GM21737 (cell line): ENCODE data around the gene MCFD2.

Experiments used
- ATAC-seq: cut with Tn5 transposase; IDR thresholded peaks from one replicate; pipeline ENCODE4 v1.9.1; 2021; ENCODE audit warnings: mild to moderate bottlenecking, moderate library complexity; ENCODE audit not compliant: unreplicated experiment

The MCFD2 gene

DNA sequence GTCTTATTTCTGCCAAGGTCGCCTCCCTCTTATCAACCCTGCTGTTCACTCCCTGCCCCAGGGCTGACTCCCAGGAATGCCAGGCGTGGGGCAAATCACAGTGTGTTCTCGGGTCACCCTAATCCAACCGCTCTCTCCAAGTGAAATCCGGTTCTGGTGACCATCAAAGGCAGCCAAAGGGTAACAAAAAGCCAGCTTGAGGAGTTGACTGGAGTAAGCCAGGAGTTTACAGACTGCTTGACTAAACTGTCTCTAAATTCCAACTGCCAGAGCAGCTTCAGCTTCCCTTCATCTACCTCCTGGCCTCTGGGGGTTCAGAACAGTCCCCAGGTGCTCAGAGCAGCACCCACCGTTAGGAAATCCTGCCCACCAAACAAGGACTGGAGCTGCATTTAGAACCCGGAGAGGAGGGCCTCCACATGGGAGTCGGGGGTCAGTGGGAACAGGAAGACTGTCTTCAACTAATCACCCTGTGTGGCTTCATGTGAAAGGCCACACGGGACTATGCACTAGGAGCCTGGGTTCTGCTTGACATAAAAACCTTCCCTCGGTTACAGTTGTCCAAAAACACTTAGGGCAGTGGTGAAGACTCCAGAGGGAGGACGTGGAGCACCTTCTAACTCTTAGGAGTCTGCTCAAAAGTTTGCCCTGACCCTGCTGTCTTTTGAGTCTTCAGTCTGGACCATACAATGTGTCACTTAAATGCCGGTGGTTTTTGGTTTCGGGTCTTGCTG lies 24.2 kb upstream of the MCFD2 start:
- no peak for ATAC-seq

- no peak for ATAC-seq
These were observed 21.9 kb upstream of the MCFD2 start for GRCh38 chr2:46937471-46937901.

DNA sequence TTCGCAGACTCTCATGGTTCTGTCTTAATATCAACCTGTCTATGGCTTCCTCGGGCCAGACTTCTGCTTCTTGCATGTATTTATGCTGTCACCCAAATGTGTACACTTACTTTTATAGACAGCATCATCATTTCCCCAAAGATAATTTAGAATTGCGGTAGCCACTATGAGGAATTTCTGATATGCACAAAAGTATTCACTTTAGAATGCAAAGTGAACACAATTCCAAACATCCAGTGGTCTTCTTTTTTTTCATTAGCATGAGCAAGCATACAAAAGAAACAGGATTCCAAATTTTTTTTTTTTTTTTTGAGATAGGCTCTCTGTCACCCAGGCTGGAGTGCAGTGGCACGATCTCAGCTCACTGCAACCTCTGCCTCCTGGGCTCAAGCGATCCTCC lies 21.0 kb upstream of the MCFD2 start:
- no peak for ATAC-seq

DNA sequence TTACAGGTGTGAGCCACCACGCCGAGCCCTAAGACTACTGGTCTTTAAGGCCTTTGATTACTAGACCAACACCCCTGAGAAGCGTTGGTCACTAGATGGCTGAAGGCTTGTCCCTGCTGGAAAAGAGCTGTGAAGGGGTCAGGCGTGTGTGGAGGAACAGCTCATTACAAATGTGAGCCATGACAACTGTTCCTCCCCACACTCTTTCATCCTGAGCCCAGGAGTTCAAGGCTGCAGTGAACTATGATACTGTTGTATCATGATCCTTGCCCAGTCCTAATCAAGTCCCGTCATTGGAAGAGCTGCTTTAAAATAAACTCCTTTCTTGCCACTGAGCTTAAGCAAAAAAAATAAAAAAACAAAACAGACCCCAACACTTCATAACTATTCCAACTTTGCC lies 19.5 kb upstream of the MCFD2 start:
- no peak for ATAC-seq

DNA sequence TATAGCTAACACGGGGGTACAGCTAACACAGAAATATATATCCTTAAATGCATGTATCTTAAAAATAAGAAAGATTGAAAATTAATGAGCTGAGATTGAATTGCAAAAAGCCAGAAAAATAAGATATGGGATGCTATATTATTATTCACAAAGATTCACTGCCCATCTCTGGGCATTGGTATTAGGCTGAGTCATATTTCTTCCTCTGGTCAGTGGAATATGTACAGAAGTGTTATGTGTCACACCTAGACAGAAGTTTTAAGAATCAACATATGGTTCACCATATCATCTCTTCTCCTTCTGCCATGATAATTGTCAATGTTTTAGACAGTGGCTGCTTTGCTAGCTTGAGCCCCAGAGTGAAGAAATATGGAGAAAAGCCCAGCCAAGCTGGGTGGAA lies 14.0 kb upstream of the MCFD2 start:
- no peak for ATAC-seq

DNA sequence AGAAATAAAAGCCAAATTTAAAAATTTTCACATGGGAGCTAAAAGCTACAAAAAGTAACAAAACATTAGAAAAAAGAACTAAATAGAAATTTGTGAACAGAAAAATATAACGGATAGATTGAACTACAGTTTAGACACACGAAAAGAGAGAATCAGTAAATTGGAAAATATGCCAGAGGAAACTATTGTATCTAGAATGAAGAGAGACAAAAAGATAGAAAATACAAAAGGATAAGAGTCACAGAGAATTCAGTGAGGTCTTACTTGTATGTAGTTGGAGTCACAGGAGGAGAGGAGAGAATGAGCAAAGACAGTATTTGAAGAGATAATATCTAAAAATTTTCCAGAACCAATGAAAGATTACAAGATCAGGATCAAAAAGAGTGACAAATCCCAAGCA lies 11.3 kb upstream of the MCFD2 start:
- no peak for ATAC-seq

GRCh38 chr2:46925474-46926351 lies 10.1 kb upstream of the MCFD2 start:
- no peak for ATAC-seq

DNA sequence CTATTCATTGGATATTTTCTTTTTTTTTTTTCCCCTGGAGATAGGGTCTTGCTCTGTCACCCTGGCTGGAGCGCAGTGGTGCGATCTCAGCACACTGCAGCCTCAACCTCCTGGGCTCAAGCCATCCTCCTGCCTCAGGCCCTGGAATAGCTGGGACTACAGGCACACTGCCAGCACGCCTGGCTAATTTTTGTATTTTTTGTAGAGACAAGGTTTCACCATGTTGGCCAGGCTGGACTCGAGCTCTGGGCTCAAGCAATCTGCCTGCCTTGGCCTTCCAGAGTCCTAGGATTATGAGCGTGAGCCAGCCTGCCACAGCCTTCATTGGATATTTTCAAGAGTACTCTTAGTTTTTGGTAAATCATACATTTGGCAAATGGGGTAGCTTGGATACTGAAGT lies 9.0 kb upstream of the MCFD2 start:
- ATAC-seq: no peak

DNA sequence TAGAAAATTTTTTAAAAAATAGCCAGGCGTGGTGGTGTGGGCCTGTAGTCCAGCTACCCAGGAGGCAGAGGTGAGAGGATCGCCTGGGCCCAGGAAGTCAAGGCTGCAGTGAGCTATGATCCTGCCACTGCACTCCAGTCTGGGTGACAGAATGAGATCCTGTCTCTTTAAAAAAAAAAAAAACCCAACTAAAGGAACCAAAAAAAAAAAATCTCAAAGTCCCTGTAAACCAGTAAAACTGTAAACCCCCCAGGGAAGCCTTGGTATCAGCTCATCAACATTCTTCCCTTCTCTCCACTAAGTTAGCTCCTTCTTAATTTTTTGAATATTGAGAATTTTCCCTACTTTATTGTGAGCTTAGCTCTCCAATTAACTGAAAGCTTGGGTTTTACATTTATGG lies 8.4 kb upstream of the MCFD2 start:
- ATAC-seq: no peak

GRCh38 chr2:46923041-46923528 lies 7.5 kb upstream of the MCFD2 start:
- ATAC-seq: no peak

- ATAC-seq: no peak
These were observed 7.0 kb upstream of the MCFD2 start for GRCh38 chr2:46922606-46923005.

- no peak for ATAC-seq
These were observed 6.3 kb upstream of the MCFD2 start for GRCh38 chr2:46921676-46922448.

DNA sequence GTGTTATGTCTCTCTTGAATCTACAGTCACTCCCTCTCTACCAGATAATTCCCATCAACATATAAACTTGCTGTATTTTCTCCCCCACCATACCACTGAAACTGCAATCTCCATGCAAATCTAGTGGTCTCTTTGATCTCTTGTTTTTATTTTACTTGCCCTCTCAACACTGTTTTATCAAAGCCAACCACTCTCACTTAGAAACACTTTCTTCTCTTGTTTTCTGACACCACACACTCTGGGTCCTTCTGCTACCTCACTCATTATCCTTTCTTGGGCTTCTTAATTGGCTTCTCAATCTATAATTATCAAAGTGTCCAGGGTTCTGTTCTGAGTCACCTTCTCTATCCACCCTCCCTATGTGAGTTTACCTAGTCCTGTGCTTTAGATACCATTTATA lies 2.0 kb upstream of the MCFD2 start:
- no peak for ATAC-seq

DNA sequence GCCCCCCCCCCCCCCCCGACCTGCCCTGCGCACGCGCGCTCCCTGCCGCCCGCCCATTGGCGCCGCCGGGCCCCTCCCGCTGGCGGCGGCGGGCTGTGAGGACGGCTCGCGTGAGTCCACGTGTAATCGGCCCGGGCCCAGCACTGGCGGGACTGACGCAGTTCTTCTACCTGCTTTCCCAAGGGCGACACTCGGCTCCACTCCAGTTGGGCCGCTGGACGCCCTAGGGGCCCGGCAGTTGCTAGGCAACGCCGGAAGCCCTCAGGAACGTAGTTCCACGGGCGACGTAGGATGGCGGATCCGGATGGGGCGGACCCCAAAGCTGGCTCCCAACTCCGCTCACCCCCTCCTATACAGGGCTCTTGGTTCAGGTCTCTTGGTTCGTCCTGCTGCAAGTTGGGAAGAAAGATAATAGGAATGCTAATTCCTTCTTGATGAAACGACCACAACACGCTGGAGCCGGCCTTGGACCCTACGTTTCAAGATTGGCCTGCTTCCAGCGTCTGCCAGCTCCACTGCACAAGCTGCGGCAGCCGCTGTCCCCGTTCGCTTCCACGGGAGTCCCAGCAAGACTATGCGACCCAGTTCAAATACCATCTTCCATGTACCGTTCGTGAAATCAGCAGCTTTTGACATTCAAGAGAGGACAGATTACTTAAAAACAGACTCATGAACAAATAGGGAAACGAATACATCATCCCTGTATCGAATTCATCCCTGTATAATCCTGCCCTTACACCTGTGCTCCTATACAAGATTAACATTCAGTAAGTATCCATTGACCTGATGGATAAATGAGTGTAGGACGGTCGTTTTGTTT lies 415 bp upstream of the MCFD2 start:
- ATAC-seq: peak; percentile 77

DNA sequence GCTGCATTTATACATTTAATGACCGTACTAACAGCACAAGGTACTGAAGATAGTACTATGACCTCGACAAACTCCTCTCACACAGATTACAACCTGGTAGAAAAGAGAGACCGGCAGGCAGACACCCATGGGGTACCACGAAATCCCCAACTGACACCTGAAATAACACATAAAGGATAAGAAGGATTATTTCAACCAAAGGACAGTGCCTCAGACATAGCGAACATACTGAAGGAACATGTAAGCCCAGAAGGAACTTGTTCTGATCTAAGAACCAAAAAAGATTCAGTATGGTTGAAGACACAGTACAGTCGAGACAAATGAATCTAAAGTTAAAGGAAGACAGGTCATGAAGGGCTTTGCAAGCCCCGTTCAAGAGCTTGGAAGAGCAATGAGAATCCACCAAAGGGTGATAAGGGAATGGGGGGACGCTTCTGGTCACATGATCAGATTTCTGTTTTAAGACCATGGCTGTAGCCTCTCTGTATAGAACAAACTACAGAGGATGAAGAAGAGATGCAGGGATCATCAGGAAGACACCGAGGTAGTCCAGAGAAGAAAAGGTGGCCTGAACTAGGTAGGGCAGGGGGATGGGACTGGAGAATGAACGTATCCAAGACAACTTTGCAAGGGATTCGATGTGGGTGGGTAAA lies 902 bp downstream of the MCFD2 start:
- no peak for ATAC-seq

GRCh38 chr2:46913471-46914381 lies 1.9 kb downstream of the MCFD2 start:
- ATAC-seq: no peak

DNA sequence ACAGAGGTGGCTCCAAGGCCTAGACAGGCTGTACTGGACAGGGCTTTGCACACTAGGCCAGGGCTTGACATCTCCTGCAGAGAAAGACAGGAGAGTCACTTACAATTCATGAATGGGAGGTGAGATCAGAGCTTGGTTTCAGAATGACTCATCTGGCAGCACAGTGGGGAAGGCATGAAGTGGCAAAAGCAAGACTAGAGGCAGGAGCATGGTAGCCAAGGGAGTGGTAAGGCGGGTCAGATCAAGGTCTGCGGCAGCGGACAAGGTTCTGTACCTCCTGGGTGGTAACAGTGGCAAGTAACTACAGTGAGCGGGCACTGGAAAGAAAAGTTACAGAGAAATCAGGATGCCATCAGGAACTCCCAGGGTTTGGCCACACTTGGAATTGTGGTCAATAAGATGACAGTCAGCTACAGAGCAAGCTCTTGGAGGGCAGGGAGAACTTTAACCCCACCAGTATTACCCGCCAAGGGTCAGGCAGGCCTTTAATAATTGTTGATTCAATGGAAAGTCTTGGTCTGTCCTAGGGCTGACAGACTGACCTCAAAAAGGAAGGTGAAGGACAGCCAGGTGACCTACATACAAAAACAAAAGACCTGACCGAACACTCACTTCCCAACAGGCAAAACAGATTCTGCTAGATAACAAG lies 5.7 kb downstream of the MCFD2 start:
- peak; percentile 83 for ATAC-seq

DNA sequence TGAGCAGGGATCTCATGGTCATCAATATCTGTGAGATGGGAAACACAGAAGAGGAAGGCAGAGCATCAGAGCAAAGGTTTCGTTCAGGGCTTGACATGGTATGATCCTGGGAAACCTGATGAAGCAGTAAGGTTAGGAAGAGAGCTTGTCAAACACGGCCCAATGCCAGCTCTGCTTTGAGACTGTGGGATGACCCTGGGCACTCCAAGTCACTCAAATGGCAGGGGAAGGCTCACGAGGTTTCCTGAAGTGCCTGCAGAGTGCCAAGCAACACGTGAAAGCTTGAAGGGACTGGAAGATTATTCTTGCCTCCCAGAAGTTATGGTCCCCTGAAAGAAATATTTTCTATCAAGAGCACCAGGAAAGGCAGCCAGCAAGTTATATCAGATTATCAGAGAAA lies 6.5 kb downstream of the MCFD2 start:
- no peak for ATAC-seq
